B cell (primary cell): ENCODE measurements around the gene EID1.

ENCODE experiments used
- EZH2 ChIP-seq: IDR thresholded peaks from 2 replicates; pipeline ENCODE4 v1.6.1; 2012; ENCODE audit warnings: borderline replicate concordance, low read depth, mild to moderate bottlenecking, moderate library complexity, low read length; ENCODE audit not compliant: insufficient read depth, poor library complexity, severe bottlenecking
- TF ChIP-seq, protein P1 (sequence below): fragments of 200-600 bp; IDR thresholded peaks from one replicate; pipeline ENCODE4 v1.8.0; 2022; ENCODE audit warnings: antibody characterized with exemption, mild to moderate bottlenecking

DNA sequence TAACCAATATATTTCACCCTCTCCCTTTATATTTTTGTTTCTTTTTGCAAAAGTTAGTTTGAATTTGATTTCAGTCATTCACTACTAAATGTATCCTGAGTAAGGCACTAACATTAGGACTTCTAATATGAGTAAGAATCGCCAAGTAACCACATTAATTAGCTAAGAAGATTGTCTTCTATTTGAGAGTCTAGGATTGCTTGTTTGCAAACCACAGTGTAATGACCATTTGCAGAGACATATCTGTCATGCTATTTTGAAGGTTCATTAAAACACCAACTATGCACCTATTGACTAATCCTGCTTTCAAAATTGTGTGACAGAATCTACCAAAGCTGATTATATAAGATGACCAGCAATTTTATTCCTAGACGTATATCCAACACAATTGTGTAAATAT lies 5.3 kb upstream of the EID1 start:
- TF ChIP-seq, protein P1, sequence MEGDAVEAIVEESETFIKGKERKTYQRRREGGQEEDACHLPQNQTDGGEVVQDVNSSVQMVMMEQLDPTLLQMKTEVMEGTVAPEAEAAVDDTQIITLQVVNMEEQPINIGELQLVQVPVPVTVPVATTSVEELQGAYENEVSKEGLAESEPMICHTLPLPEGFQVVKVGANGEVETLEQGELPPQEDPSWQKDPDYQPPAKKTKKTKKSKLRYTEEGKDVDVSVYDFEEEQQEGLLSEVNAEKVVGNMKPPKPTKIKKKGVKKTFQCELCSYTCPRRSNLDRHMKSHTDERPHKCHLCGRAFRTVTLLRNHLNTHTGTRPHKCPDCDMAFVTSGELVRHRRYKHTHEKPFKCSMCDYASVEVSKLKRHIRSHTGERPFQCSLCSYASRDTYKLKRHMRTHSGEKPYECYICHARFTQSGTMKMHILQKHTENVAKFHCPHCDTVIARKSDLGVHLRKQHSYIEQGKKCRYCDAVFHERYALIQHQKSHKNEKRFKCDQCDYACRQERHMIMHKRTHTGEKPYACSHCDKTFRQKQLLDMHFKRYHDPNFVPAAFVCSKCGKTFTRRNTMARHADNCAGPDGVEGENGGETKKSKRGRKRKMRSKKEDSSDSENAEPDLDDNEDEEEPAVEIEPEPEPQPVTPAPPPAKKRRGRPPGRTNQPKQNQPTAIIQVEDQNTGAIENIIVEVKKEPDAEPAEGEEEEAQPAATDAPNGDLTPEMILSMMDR = no peak
- TF ChIP-seq EZH2 = no peak
